Liver (tissue), 3 donors: ENCODE data around the gene TXN.

Source experiments
- CTCF ChIP-seq: fragments of 150-350 bp; IDR thresholded peaks from 2 replicates; pipeline ENCODE4 v1.5.1; 2017; ENCODE audit warnings: improper control_type of control experiment, low read depth, low read length; ENCODE audit not compliant: missing input control
- EGR1 ChIP-seq, 2 donors: IDR thresholded peaks; 2 replicates each; pipeline ENCODE4 v1.6.1; 2016 to 2018; ENCODE audit warnings: antibody characterized with exemption in 2 of 2, low read depth in 2 of 2
- GABPA ChIP-seq, 2 donors: IDR thresholded peaks in 1 of 2; conservative IDR thresholded peaks in 1 of 2; 2 replicates each; pipeline ENCODE4 v1.6.1; 2016; ENCODE audit warnings: antibody characterized with exemption in 2 of 2, mild to moderate bottlenecking in 1 of 2, moderate library complexity in 1 of 2
- HNF4A ChIP-seq, 2 donors: conservative IDR thresholded peaks; 2 replicates each; pipeline ENCODE4 v1.6.1; 2016; ENCODE audit warnings: antibody characterized with exemption in 2 of 2, mild to moderate bottlenecking in 2 of 2
- JUND ChIP-seq, 2 donors: IDR thresholded peaks; 2 replicates each; pipeline ENCODE4 v1.6.1; 2016; ENCODE audit warnings: antibody characterized with exemption in 2 of 2
- MAX ChIP-seq: IDR thresholded peaks from 2 replicates; pipeline ENCODE4 v1.6.1; 2016; ENCODE audit warnings: antibody characterized with exemption
- RAD21 ChIP-seq, 2 donors: IDR thresholded peaks; 2 replicates each; pipeline ENCODE4 v1.6.1; 2016; ENCODE audit warnings: antibody characterized with exemption in 2 of 2, mild to moderate bottlenecking in 2 of 2
- REST ChIP-seq: IDR thresholded peaks from 2 replicates; pipeline ENCODE4 v1.6.1; 2016; ENCODE audit warnings: antibody characterized with exemption, mild to moderate bottlenecking
- SP1 ChIP-seq: IDR thresholded peaks from 2 replicates; pipeline ENCODE4 v1.6.1; 2018; ENCODE audit warnings: antibody characterized with exemption, mild to moderate bottlenecking
- TAF1 ChIP-seq: conservative IDR thresholded peaks from 2 replicates; pipeline ENCODE4 v1.6.1; 2016; ENCODE audit warnings: antibody characterized with exemption, mild to moderate bottlenecking
- ZBTB33 ChIP-seq: IDR thresholded peaks from 2 replicates; pipeline ENCODE4 v1.6.1; 2016; ENCODE audit warnings: antibody characterized with exemption
- donor health status: healthy.
- donor health status: healthy.

- TF ChIP-seq CTCF (no peak), RAD21 (IDR thresholded peaks at IDR 0.05) (no peak), SP1 (no peak), MAX (no peak), GABPA (IDR thresholded peaks at IDR 0.05 in 1 of 2, conservative IDR thresholded peaks at IDR 0.05 in 1 of 2) (no peak), TAF1 (no peak), EGR1 (IDR thresholded peaks at IDR 0.05; ENCODE audit: low read depth in 2 of 2) (no peak), REST (no peak), ZBTB33 (no peak), HNF4A (conservative IDR thresholded peaks at IDR 0.05) (no peak), JUND (IDR thresholded peaks at IDR 0.05) (no peak)
Observed at GRCh38 chr9:110241858-110242321, 14.4 kb downstream of the TXN start.
